Measurements from ENCODE around the gene DEGS2.
"Not testable (repeated sequence)": the region's sequence is repeated elsewhere in the genome, so short reads cannot be mapped to it uniquely, and the experiment has no call there.

Gene DEGS2

GRCh38 chr14:100178691-100179090 is 19.2 kb upstream of the DEGS2 start:
- DNase-seq (ENCODE audit: low spot score), result no peak

DNA sequence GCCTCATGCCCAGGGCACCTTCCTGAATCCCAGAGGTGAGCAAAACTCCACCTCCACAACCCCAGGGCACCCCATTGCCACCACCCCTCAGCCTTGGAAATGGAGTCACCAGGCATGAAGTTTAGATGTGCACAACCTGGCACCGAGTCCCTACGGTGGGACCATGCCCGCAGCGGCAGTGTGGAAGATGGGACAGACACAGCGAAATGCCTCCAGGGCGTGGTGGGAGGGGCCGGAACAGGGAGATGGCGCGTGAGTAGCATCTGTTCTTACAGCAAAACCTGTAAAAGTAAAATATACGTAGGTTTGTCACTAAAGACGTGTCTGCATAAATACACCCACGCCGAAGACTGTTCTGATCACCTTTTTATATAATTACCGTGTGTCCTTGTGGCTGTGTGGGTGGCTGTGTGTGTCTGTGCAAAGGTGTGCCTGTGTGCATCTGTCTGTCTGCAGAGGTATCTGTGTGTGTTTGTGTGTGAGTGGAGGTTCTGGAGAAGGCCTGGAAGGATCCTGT is 17.4 kb upstream of the DEGS2 start:
- no peak for DNase-seq (ENCODE audit: low spot score)

DNA sequence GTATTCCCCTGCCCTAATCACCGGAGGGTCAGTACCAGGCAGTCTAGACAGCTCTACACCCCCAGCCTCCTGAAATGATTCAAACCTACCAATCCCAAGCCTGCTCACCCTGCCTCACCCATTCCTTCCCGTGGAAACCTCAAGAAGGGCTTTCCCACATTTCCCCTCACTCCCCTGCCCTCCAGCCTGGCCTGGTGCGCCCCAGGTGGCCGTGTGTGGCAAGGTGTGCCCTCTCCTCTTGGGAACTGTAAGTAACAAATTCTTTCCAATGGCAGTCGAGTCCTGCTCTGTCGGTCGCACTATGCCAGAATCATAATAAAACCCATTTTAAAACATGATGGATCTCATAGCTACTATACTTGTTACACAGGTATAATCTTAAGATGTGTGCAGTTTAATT is 13.9 kb upstream of the DEGS2 start:
- DNase-seq (ENCODE audit: low spot score), result no peak

DNA sequence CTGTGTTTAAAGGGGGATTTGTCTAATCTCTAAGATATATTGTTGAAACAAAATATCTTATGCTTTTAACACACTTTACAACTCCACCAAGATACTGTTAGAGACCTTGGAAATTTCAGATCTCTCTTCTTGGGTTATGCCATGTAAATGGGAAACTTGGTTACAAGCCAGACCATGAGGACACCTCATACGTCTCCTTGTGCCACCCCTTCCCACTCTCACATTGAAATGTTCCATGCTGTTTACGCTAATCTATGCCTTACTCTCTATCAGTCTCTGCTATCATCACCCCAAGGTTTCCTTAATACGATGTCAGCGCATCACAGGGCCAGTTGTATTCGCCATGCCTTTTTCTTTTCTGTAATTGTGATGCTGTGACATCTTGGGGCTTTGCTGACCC is 13.4 kb upstream of the DEGS2 start:
- DNase-seq (ENCODE audit: low spot score), result no peak

DNA sequence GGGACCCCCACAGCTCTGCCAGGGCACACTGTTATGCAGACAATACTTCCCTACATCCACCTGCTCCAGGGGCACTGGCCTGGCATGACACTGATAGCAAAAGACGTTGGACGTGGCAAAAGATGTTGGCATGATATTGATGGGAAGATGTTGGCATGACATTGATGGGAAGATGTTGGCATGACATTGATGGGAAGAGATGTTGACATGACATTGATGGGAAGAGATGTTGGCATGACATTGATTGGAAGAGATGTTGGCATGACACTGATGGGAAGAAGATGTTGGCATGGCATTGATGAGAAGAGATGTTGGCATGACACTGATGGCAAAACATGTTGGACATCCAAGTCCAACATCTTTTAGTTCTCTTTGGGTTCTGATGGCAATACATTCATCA is 11.4 kb upstream of the DEGS2 start:
- no peak for DNase-seq (ENCODE audit: low spot score)

DNA sequence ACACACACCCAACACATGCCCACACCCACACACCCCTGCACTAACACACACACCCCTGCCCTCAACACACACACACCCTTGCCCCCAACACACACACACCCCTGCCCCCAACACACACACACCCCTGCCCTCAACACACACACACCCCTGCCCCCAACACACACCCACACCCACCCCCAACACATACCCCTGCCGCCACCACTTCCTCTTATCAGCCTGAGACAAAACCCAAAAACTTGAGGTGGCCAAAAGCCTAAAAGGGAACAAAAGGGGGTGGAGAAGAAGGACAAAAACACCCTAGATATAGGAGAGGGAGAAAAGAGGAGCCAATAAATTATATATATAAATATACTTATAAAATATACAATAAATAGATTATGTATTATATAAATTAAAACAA is 9.1 kb upstream of the DEGS2 start:
- no peak for DNase-seq (ENCODE audit: low spot score)

GRCh38 chr14:100165831-100166440 is 6.5 kb upstream of the DEGS2 start:
- no peak for DNase-seq (ENCODE audit: low spot score)

DNA sequence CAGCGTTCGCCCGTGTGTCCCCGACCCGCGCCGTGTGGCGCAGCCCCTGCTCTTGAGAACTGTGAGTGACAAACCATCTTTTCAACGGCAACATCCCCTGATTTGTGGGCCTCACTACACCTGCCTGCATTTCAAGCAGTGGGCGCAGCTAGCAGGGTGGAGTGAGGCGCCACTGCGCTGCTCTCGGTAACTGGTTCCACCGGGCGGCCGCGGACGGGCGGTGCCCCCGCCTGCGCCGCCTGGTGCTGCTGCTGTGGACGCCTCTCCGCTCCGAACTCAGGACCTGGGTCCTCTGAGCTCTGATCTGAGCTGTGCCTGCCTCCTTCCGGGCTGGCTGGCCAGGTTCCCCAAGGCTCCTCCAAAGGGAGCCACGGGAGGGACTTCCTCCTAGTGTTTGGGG is 5.9 kb upstream of the DEGS2 start:
- DNase-seq (ENCODE audit: low spot score), result no peak

GRCh38 chr14:100160534-100160916 is 1.1 kb upstream of the DEGS2 start:
- no peak for DNase-seq (ENCODE audit: low spot score)

DNA sequence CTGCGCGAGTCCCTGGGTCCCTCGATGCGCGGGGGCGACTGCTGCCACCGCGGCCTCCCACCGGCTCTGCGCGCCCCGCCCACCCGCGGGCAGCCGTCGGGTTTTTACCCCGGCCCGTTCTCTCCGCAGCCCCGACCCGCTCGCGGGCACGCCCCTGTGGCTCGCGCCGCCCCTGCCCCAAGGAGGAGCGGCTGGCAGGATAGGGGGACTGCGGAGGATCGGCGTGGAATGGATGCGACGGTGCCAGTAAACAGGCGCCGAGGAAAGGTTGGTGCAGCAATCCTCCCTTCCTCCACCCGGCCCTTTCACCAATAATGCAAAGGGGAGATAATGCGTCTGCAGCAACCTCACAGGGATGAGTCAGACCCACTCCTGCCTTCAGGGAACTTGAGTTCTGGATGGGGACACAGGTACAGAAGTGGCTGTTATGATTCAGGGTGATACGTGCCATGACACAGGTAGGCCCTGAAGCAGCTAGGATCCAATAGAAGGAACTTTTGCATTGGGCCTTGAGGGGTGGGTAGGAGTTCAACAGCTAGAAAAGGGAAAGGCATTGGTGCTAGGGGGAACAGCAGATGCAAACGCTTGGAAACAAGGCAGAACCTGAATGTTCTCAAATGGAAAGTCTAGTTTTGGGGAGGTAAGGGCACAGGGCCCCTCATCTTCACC is 554 bp upstream of the DEGS2 start:
- no peak for DNase-seq (ENCODE audit: low spot score)

DNA sequence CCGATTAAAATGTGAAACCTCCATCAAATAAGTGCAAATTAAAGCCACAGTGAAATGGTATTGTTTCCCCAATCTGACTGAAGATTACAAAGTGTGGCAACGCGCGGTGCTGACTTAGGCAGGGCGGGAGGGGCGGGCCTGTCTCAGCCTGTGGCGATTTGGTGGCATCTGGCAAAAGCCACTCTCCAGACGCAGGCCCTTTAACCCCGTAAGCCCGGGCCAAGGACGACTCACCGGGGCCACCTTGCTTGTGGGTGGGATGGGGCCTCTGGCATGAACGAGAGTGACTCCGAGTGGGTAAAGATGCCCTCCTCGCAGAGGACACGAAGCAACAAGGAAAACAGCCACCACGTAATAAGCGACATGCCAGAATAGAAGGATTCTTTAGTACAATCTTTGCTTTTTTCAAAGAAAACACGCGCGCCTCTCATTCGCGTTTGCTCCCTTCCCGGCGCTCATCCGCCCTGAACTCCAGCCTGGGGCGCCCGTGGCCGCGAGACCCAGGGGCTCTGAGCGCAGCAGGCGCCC is 815 bp downstream of the DEGS2 start:
- DNase-seq (ENCODE audit: low spot score), result no peak

GRCh38 chr14:100157548-100158232 is 1.8 kb downstream of the DEGS2 start:
- not testable (repeated sequence) for DNase-seq (ENCODE audit: low spot score)

DNA sequence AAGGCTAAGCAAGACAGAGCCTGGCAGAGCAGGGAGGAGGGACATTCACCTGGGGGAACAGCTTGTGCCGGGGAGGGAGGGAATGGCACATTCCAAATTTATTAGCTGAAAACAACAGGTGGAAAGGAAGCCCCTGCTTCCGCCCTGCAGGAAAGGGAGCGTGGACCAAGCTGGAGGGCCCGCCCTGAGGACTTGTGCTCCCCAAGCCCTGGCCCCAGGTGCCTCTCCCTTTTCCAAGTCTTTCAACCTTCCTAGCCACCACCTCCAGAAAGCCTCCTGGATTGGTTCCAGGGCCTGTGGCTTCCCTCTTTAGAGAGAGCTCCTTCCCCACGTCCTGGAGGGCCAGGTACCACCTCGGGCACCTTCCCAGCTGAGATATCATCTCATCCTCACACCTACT is 2.7 kb downstream of the DEGS2 start:
- DNase-seq (ENCODE audit: low spot score), result no peak

GRCh38 chr14:100155756-100156616 is 3.5 kb downstream of the DEGS2 start:
- DNase-seq (ENCODE audit: low spot score), result no peak

DNA sequence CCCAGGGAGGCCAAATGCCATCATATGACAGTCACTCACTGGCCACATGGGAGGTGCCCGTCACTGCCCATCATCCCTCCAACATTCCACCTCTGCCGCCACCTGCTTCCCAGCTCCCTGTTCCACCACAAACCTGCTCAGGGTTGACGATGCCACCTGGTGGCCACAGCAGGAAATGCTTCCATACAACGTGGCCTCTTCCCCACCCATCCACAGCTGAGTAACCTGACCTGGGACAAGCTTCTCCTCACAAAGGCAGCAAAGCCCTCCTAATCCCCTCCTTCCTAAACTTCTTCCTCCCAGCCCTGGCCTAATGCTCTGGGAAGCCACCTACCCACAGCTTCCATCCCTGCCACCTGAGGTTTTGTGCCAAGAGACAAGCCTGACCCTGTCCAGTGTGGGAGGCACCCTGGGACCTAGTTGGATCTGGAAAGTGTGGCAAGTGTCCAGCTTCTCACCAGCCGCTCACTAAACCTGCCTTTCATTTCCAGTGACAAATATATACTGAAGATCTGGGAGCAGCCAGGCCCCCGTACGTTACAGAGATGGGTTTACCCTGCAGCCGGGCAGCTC is 4.3 kb downstream of the DEGS2 start:
- DNase-seq (ENCODE audit: low spot score), result no peak

GRCh38 chr14:100153560-100153959 is 5.9 kb downstream of the DEGS2 start:
- DNase-seq (ENCODE audit: low spot score), result no peak

- DNase-seq (ENCODE audit: low spot score), result no peak
Observed at GRCh38 chr14:100152091-100152490, 7.4 kb downstream of the DEGS2 start.

DNA sequence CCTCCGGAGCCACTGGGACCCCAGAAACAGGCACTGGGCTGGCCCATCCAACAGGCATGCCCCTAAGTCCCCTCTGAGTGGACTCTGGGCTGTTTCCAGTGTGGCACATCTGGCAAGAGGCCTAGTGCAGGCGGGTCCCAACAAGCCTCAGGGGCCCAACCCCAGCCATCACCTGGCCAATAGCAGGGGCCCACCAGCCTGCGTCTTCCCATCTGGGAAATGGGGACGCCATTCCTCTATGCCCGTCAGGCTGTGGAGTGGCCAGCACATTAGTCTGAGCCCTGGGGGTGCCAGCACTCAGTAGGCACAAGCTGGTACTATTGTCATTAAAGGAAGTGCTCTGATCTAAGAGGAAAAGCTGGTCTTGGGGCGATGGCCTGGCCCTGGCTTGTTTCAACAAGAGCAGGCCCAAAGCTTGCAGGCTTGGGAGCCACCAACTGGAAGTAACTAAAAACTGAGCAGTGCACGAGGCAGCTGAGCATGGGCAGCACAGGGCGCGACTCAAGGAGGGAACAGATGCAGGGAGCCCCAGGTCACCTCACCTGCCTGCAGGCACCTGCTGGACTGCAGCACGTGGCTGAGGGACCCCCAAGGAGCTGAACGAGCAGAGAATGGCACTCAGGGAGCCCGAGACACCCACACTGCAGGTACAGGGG is 8.4 kb downstream of the DEGS2 start:
- DNase-seq (ENCODE audit: low spot score), result no peak

GRCh38 chr14:100149851-100150611 is 9.4 kb downstream of the DEGS2 start:
- DNase-seq (ENCODE audit: low spot score), result no peak

Data from Ammon's horn (tissue), 1 donor.